Liver (tissue), 9 donors: ENCODE measurements around the gene TMEM218. TPM values are rescaled to one million over a fixed set of nuclear protein-coding genes. Genes with fewer than 3 reads are reported as not detected.
A peak's percentile ranks its signal among the peaks of the same experiment; 100 is the strongest.

Experiments used
- DNase-seq: peaks from one replicate; pipeline ENCODE4 v3.0.0-alpha.2; 2017; ENCODE audit warnings: low spot score
- H3K27ac ChIP-seq, 2 donors: one replicate each; pipeline ENCODE4 v1.7.0; 2013; ENCODE audit warnings: inconsistent platforms in 2 of 2, low read length in 2 of 2, control low read depth in 1 of 2, low read depth in 1 of 2, mild to moderate bottlenecking in 1 of 2
- H3K27me3 ChIP-seq, 4 donors: one replicate each; pipeline versions ENCODE4 v1.6.1 to v1.7.0; 2013; ENCODE audit warnings: low read length in 3 of 4, inconsistent platforms in 1 of 4, mild to moderate bottlenecking in 1 of 4, moderate library complexity in 1 of 4; ENCODE audit not compliant: control insufficient read depth in 4 of 4, insufficient read depth in 4 of 4
- H3K36me3 ChIP-seq, 4 donors: one replicate each; pipeline versions ENCODE4 v1.6.1 to v1.7.0; 2013; ENCODE audit warnings: low read length in 3 of 4, mild to moderate bottlenecking in 3 of 4, low read depth in 1 of 4, moderate library complexity in 1 of 4; ENCODE audit not compliant: control insufficient read depth in 4 of 4, insufficient read depth in 3 of 4
- H3K4me1 ChIP-seq, 4 donors: one replicate each; pipeline versions ENCODE4 v1.6.1 to v1.7.0; 2013; ENCODE audit warnings: low read length in 3 of 4, mild to moderate bottlenecking in 3 of 4, moderate library complexity in 1 of 4; ENCODE audit not compliant: control insufficient read depth in 4 of 4, insufficient read depth in 4 of 4
- H3K4me3 ChIP-seq, 3 donors: one replicate each; pipeline versions ENCODE4 v1.6.1 to v1.7.0; 2013; ENCODE audit warnings: low read length in 3 of 3, control low read depth in 1 of 3, low read depth in 1 of 3, mild to moderate bottlenecking in 1 of 3
- H3K9ac ChIP-seq, 2 donors: one replicate each; pipeline ENCODE4 v1.7.0; 2013; ENCODE audit warnings: low read length in 2 of 2, mild to moderate bottlenecking in 2 of 2, moderate library complexity in 2 of 2, control low read depth in 1 of 2, low read depth in 1 of 2
- H3K9me3 ChIP-seq, 4 donors: one replicate each; pipeline versions ENCODE4 v1.6.1 to v1.7.0; 2013; ENCODE audit warnings: low read length in 3 of 4; ENCODE audit not compliant: control insufficient read depth in 4 of 4
- ATF3 ChIP-seq: IDR thresholded peaks from 2 replicates; pipeline ENCODE4 v1.6.1; 2016; ENCODE audit warnings: antibody characterized with exemption
- EGR1 ChIP-seq, 2 donors: IDR thresholded peaks; 2 replicates each; pipeline ENCODE4 v1.6.1; 2016 to 2018; ENCODE audit warnings: antibody characterized with exemption in 2 of 2, low read depth in 2 of 2
- FOXA1 ChIP-seq: IDR thresholded peaks from 2 replicates; pipeline ENCODE4 v1.6.1; 2016; ENCODE audit warnings: antibody characterized with exemption
- FOXA2 ChIP-seq: IDR thresholded peaks from 2 replicates; pipeline ENCODE4 v1.6.1; 2016; ENCODE audit warnings: antibody characterized with exemption
- GABPA ChIP-seq, 2 donors: IDR thresholded peaks in 1 of 2; conservative IDR thresholded peaks in 1 of 2; 2 replicates each; pipeline ENCODE4 v1.6.1; 2016; ENCODE audit warnings: antibody characterized with exemption in 2 of 2, mild to moderate bottlenecking in 1 of 2, moderate library complexity in 1 of 2
- HNF4A ChIP-seq, 2 donors: conservative IDR thresholded peaks; 2 replicates each; pipeline ENCODE4 v1.6.1; 2016; ENCODE audit warnings: antibody characterized with exemption in 2 of 2, mild to moderate bottlenecking in 2 of 2
- HNF4G ChIP-seq: IDR thresholded peaks from 2 replicates; pipeline ENCODE4 v1.6.1; 2016; ENCODE audit warnings: antibody characterized with exemption
- JUND ChIP-seq, 2 donors: IDR thresholded peaks; 2 replicates each; pipeline ENCODE4 v1.6.1; 2016; ENCODE audit warnings: antibody characterized with exemption in 2 of 2
- NR2F2 ChIP-seq: IDR thresholded peaks from 2 replicates; pipeline ENCODE4 v1.6.1; 2016; ENCODE audit warnings: antibody characterized with exemption
- RAD21 ChIP-seq, 2 donors: IDR thresholded peaks; 2 replicates each; pipeline ENCODE4 v1.6.1; 2016; ENCODE audit warnings: antibody characterized with exemption in 2 of 2, mild to moderate bottlenecking in 2 of 2
- REST ChIP-seq: IDR thresholded peaks from 2 replicates; pipeline ENCODE4 v1.6.1; 2016; ENCODE audit warnings: antibody characterized with exemption, mild to moderate bottlenecking
- RXRA ChIP-seq, 2 donors: IDR thresholded peaks; 2 replicates each; pipeline ENCODE4 v1.6.1; 2017 to 2018; ENCODE audit warnings: antibody characterized with exemption in 2 of 2, mild to moderate bottlenecking in 1 of 2
- SP1 ChIP-seq: IDR thresholded peaks from 2 replicates; pipeline ENCODE4 v1.6.1; 2018; ENCODE audit warnings: antibody characterized with exemption, mild to moderate bottlenecking
- TAF1 ChIP-seq: conservative IDR thresholded peaks from 2 replicates; pipeline ENCODE4 v1.6.1; 2016; ENCODE audit warnings: antibody characterized with exemption, mild to moderate bottlenecking
- YY1 ChIP-seq: IDR thresholded peaks from 2 replicates; pipeline ENCODE4 v1.6.1; 2016; ENCODE audit warnings: antibody characterized with exemption, mild to moderate bottlenecking
- ZBTB33 ChIP-seq: IDR thresholded peaks from 2 replicates; pipeline ENCODE4 v1.6.1; 2016; ENCODE audit warnings: antibody characterized with exemption
- WGBS: extraction: QIAGEN DNeasy Blood & Tissue Kit; methylation state at CpG from one replicate; pipeline ENCODE4 v1.1.7; 2013; 5-methylcytosine and 5-hydroxymethylcytosine counted together
- polyA plus RNA-seq, 2 donors: library from polyadenylated mRNA; stranded (reverse) in 1 of 2; unstranded in 1 of 2; fragments of 200-250 nt in 1 of 2; fragments of >200 nt in 1 of 2; fragmentation: Nextera tagmentation in 1 of 2; extraction: Ambion mirVana in 1 of 2; gene quantifications; one replicate each; pipeline versions ENCODE4 v1.2.1 to v1.2.3, GENCODE V29; 2013 to 2015
- total RNA-seq, 2 donors: library from RNA; depleted of rRNA; stranded (reverse); fragments of >200 nt; gene quantifications; one replicate each; pipeline ENCODE4 v1.2.3, GENCODE V29; 2014
- TF ChIP-seq, protein P1 (sequence below): IDR thresholded peaks from 2 replicates; pipeline ENCODE4 v1.6.1; 2016; ENCODE audit warnings: antibody characterized with exemption
- TF ChIP-seq, protein P2 (sequence below): fragments of 150-350 bp; IDR thresholded peaks from 2 replicates; pipeline ENCODE4 v1.5.1; 2017; ENCODE audit warnings: improper control_type of control experiment, low read depth, low read length; ENCODE audit not compliant: missing input control
- donor health status: healthy.
- donor health status: healthy.
- donor health status: healthy.
- donor health status: healthy.
- donor health status: healthy.

TMEM218 gene
- total and polyA plus RNA-seq, 4 donors: 11.1 to 16.4 (median 14.1) TPM

DNA sequence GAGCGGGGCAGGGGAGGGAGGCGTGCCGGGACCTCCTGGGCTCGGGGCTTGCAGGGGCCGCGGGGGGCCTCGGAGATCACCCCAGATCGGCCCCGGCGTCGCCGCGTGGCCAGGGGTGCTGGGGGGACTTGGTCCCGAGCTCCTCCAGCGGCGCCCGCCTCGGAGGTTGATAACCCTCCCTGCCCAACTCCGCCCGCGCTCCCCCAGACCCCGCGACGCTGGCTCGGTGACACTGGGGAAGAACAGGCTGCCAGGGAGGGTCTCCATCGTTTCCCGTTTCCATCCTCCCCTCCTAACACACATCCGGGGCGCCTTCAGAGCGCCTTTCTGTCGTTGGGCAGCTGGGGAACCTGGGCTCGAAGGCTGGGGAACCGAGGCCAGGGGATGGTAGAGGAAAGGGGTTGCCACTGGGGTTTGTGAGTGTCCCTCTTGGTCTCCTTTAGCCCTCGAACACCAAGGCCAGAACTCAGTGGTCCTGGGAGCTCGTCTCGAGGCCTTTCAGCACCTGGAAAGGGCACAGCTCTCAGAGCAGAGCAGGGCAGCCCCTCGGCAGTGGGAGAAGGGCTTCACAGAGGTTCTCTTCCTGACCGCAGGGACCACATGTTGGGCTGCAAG is 47.9 kb downstream of the TMEM218 start:
- no peak for DNase-seq
- H3K27me3 ChIP-seq: no peaks in the 10 kb centered on the region
- TF ChIP-seq RAD21 (IDR thresholded peaks at IDR 0.05): no peak
- TF ChIP-seq ATF3: no peak
- no peak for TF ChIP-seq SP1
- no peak for TF ChIP-seq EGR1 (IDR thresholded peaks at IDR 0.05; ENCODE audit: low read depth in 2 of 2)
- TF ChIP-seq TAF1: no peak
- TF ChIP-seq FOXA1: no peak
- TF ChIP-seq, protein P1, sequence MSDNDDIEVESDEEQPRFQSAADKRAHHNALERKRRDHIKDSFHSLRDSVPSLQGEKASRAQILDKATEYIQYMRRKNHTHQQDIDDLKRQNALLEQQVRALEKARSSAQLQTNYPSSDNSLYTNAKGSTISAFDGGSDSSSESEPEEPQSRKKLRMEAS: no peak
- TF ChIP-seq YY1: no peak
- no peak for TF ChIP-seq FOXA2
- TF ChIP-seq, protein P2, sequence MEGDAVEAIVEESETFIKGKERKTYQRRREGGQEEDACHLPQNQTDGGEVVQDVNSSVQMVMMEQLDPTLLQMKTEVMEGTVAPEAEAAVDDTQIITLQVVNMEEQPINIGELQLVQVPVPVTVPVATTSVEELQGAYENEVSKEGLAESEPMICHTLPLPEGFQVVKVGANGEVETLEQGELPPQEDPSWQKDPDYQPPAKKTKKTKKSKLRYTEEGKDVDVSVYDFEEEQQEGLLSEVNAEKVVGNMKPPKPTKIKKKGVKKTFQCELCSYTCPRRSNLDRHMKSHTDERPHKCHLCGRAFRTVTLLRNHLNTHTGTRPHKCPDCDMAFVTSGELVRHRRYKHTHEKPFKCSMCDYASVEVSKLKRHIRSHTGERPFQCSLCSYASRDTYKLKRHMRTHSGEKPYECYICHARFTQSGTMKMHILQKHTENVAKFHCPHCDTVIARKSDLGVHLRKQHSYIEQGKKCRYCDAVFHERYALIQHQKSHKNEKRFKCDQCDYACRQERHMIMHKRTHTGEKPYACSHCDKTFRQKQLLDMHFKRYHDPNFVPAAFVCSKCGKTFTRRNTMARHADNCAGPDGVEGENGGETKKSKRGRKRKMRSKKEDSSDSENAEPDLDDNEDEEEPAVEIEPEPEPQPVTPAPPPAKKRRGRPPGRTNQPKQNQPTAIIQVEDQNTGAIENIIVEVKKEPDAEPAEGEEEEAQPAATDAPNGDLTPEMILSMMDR: no peak
- TF ChIP-seq JUND (IDR thresholded peaks at IDR 0.05): no peak
- TF ChIP-seq ZBTB33: no peak
- no peak for TF ChIP-seq GABPA (IDR thresholded peaks at IDR 0.05 in 1 of 2, conservative IDR thresholded peaks at IDR 0.05 in 1 of 2)
- no peak for TF ChIP-seq REST
- TF ChIP-seq RXRA (IDR thresholded peaks at IDR 0.05): no peak
- TF ChIP-seq NR2F2: no peak
- TF ChIP-seq HNF4G: no peak
- no peak for TF ChIP-seq HNF4A (conservative IDR thresholded peaks at IDR 0.05)
- WGBS: 7% methylated on average over 38 of the region's 38 CpGs
- H3K4me1 ChIP-seq: peaks cover 6 to 8% (median 8%) of the 10 kb centered on the region in 4 donors
- peak overlapping the region; percentile 33 to 51 (median 43) for H3K4me3 ChIP-seq
- H3K27ac ChIP-seq: peak overlapping the region; percentile 44 to 47
- no peaks in the 10 kb centered on the region for H3K36me3 ChIP-seq
- peak overlapping the region in 1 of 2 donors; percentile 13 for H3K9ac ChIP-seq
- no peaks in the 10 kb centered on the region for H3K9me3 ChIP-seq
